Measurements from ENCODE around the gene SPTLC3. TPM values are rescaled to one million over a fixed set of nuclear protein-coding genes. Genes with fewer than 3 reads are reported as not detected.
"Not testable (repeated sequence)": the region's sequence is repeated elsewhere in the genome, so short reads cannot be mapped to it uniquely, and the experiment has no call there.

SPTLC3 gene
- total RNA-seq, 1 experiment from 2014 or later = 7.5 TPM

GRCh38 chr20:12976720-12977309 is 32.0 kb upstream of the SPTLC3 start:
- H3K27ac Mint-ChIP-seq (ENCODE audit: unreplicated experiment) = peak overlapping the region; percentile 22
- intact Hi-C loops (cut with micrococcal nuclease; ENCODE audit: unreplicated experiment) = no loop called here
- H3K27me3 Mint-ChIP-seq (ENCODE audit: unreplicated experiment) = no peaks in the 10 kb centered on the region
- peak overlapping the region; percentile 25 for H3K4me3 Mint-ChIP-seq (ENCODE audit: low read depth, unreplicated experiment)
- H3K4me1 Mint-ChIP-seq (ENCODE audit: low read depth, unreplicated experiment) = peaks cover 33% of the 10 kb centered on the region
- peaks cover 2% of the 10 kb centered on the region for H3K9me3 Mint-ChIP-seq (ENCODE audit: low read depth, unreplicated experiment)
- no peak for TF ChIP-seq CTCF (IDR thresholded peaks at IDR 0.05; ENCODE audit: unreplicated experiment)
- no TSS peak for BruUV-seq (replicated peaks)
- no peak for DNase-seq
- no peaks in the 10 kb centered on the region for H3K36me3 Mint-ChIP-seq (ENCODE audit: insufficient read depth, unreplicated experiment)
- CTCF ChIA-PET = no interaction called here

- CTCF ChIA-PET = no interaction called here
- H3K4me3 Mint-ChIP-seq (ENCODE audit: low read depth, unreplicated experiment) = peak overlapping the region; percentile 25
Measured at GRCh38 chr20:12977328-12978125, 31.2 kb upstream of the SPTLC3 start.

GRCh38 chr20:12978126-12978394 is 30.7 kb upstream of the SPTLC3 start:
- Mint-ChIP-seq H3K4me3 (ENCODE audit: low read depth, unreplicated experiment) (no peak overlapping the region), H3K27me3 (ENCODE audit: unreplicated experiment) (no peaks in the 10 kb centered on the region), H3K36me3 (ENCODE audit: insufficient read depth, unreplicated experiment) (no peaks in the 10 kb centered on the region), H3K27ac (ENCODE audit: unreplicated experiment) (no peak overlapping the region), H3K9me3 (ENCODE audit: low read depth, unreplicated experiment) (peaks cover 2% of the 10 kb centered on the region), H3K4me1 (ENCODE audit: low read depth, unreplicated experiment) (peaks cover 33% of the 10 kb centered on the region)
- no peak for TF ChIP-seq CTCF (IDR thresholded peaks at IDR 0.05; ENCODE audit: unreplicated experiment)
- BruUV-seq (replicated peaks) = no TSS peak
- intact Hi-C loops (cut with micrococcal nuclease; ENCODE audit: unreplicated experiment) = no loop called here
- CTCF ChIA-PET = no interaction called here
- DNase-seq = no peak

More at GRCh38 chr20:12977328-12978125, 31.2 kb upstream of the SPTLC3 start:
- H3K36me3 Mint-ChIP-seq (ENCODE audit: insufficient read depth, unreplicated experiment) = no peaks in the 10 kb centered on the region
- intact Hi-C loops (cut with micrococcal nuclease; ENCODE audit: unreplicated experiment) = no loop called here
- peaks cover 2% of the 10 kb centered on the region for H3K9me3 Mint-ChIP-seq (ENCODE audit: low read depth, unreplicated experiment)
- H3K27me3 Mint-ChIP-seq (ENCODE audit: unreplicated experiment) = no peaks in the 10 kb centered on the region
- TF ChIP-seq CTCF (IDR thresholded peaks at IDR 0.05; ENCODE audit: unreplicated experiment) = no peak
- BruUV-seq (replicated peaks) = no TSS peak
- no peak for DNase-seq
- peak overlapping the region; percentile 22 for H3K27ac Mint-ChIP-seq (ENCODE audit: unreplicated experiment)
- H3K4me1 Mint-ChIP-seq (ENCODE audit: low read depth, unreplicated experiment) = peaks cover 33% of the 10 kb centered on the region

- intact Hi-C loops (cut with micrococcal nuclease; ENCODE audit: unreplicated experiment) = no loop called here
- no peak for TF ChIP-seq CTCF (IDR thresholded peaks at IDR 0.05; ENCODE audit: unreplicated experiment)
- no peak for DNase-seq
- no peak overlapping the region for H3K27ac Mint-ChIP-seq (ENCODE audit: unreplicated experiment)
- no peaks in the 10 kb centered on the region for H3K27me3 Mint-ChIP-seq (ENCODE audit: unreplicated experiment)
- CTCF ChIA-PET = interaction anchor here (1.0 kb wide), 1 partner anchor 9 kb away, joined by 4 read pairs; no protein-coding TSS in a partner anchor
- peaks cover 36% of the 10 kb centered on the region for H3K4me1 Mint-ChIP-seq (ENCODE audit: low read depth, unreplicated experiment)
- BruUV-seq (replicated peaks) = no TSS peak
- no peak overlapping the region for H3K4me3 Mint-ChIP-seq (ENCODE audit: low read depth, unreplicated experiment)
- H3K36me3 Mint-ChIP-seq (ENCODE audit: insufficient read depth, unreplicated experiment) = no peaks in the 10 kb centered on the region
- peaks cover 2% of the 10 kb centered on the region for H3K9me3 Mint-ChIP-seq (ENCODE audit: low read depth, unreplicated experiment)
Measured at GRCh38 chr20:12978613-12979495, 29.9 kb upstream of the SPTLC3 start.

GRCh38 chr20:12979713-12980112 is 29.1 kb upstream of the SPTLC3 start:
- H3K4me1 Mint-ChIP-seq (ENCODE audit: low read depth, unreplicated experiment) = peaks cover 45% of the 10 kb centered on the region
- H3K36me3 Mint-ChIP-seq (ENCODE audit: insufficient read depth, unreplicated experiment); BruUV-seq (replicated peaks); H3K27ac Mint-ChIP-seq (ENCODE audit: unreplicated experiment); H3K27me3 Mint-ChIP-seq (ENCODE audit: unreplicated experiment); H3K4me3 Mint-ChIP-seq (ENCODE audit: low read depth, unreplicated experiment); CTCF ChIA-PET; DNase-seq; H3K9me3 Mint-ChIP-seq (ENCODE audit: low read depth, unreplicated experiment): not testable (repeated sequence)
- intact Hi-C loops (cut with micrococcal nuclease; ENCODE audit: unreplicated experiment) = loop anchor here (10.0 kb wide), 1 partner anchor 55 kb away; no protein-coding TSS in a partner anchor
